Posterior cingulate gyrus (tissue), 11 donors: ENCODE results near the gene ZNF316.

Experiments used
- DNase-seq, 10 donors: peaks; one replicate each; pipeline versions ENCODE4 v3.0.0 to v3.0.0-alpha.2; 2020 to 2021; ENCODE audit warnings: mixed read lengths in 3 of 10
- intact Hi-C: fragments of 100-400 bp; cut with DNase I; formaldehyde crosslinking; loops from one replicate; pipeline ENCODE4 v1.15.1; 2023

Gene ZNF316

GRCh38 chr7:6636741-6637543, at the start of gene ZNF316:
Gene ZNF316 (plus strand): TSS chr7:6637318. CDS start chr7:6642410, 5,092 bp downstream.
- DNase-seq = peak; percentile 43 to 95 (median 67)
- intact Hi-C loops = loop anchor here (5.0 kb wide), 1 partner anchor 70 kb away; the partner anchor contains the start of gene ZNF12

- DNase-seq = peak in 1 of 10 donors; percentile 55
- intact Hi-C loops = no loop called here
These were observed 48.6 kb upstream of the ZNF316 start for GRCh38 chr7:6588566-6588965.

DNA sequence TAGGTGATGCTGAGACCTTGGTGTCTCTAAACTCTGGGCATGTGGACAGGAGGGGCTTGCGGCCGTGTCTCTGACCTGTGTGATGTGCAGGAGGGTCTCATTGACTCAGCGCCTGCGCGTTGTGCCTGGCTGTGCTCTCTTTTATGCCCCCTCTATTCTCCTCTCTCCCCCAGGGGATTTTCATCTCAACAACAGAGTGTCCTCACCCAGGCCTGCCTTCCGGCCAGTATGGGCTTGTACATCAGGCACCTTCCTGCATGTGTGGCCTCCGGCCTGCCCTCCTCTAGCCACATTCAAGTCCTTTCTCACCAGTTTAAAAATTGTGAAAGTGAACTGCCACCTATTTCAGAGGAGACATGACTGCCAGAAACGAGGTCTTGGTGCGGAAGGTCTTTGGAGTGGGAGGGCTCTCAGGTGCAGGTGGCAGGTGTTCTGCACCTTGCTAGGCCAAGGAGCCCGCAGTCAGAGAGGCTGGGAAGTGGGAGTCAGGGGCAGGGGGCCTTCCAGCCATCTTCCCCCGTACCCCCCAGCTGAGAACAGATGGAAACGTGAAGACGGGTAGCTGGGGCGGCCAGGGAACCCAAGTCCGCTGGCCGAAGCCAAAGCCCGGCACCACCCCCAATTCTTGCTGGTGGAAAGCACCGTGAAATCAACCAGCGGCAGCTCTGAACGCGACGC, 47.8 kb upstream of the ZNF316 start:
- DNase-seq = peak in 2 of 10 donors; percentile 20 to 62
- intact Hi-C loops = no loop called here

GRCh38 chr7:6589829-6590644, 47.1 kb upstream of the ZNF316 start, which contains the start of gene INTS15:
Gene INTS15 (plus strand): TSS chr7:6590021. CDS start chr7:6590284, 263 bp downstream.
- DNase-seq = peak; percentile 52 to 96 (median 61)
- intact Hi-C loops = loop anchor here (10.0 kb wide), 1 partner anchor 735 kb away; no protein-coding TSS in a partner anchor

DNA sequence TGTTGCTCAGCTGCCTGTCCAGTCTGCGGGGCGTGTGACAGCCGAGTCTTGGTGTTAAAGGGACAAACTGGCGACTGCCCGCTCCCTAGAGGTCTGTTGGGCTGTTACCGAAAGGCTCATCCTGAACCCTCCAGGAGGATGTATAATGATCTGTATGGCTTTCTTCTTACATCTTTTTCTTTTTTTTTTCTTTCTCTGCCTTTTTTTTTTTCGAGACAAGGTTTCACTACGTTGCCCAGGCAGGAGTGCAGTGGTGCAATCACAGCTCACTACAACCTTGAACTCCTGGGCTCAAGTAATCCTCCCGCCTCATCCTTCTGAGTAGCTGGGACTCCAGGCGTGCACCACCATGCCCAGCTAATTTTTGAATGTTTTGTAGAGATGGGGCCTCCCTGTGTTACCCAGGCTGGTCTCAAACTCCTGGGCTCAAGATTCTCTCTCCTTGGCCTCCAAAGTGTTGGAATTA, 46.4 kb upstream of the ZNF316 start:
- DNase-seq = peak in 1 of 10 donors; percentile 28
- intact Hi-C loops = loop anchor here (10.0 kb wide), 1 partner anchor 736 kb away; no protein-coding TSS in a partner anchor

DNA sequence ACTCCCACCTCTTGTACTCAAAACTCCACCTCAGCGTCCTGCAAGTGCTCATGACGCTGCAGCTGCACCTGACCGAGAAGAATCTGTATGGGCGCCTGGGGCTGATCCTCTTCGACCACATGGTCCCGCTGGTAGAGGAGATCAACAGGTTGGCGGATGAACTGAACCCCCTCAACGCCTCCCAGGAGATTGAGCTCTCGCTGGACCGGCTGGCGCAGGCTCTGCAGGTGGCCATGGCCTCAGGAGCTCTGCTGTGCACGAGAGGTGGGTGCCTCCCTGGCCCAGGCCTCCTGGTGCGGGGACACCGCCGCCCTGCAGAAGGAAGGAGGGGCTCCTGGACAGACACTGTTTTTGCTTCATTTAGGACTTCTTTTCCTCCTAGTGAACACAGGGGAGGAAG, 37.0 kb upstream of the ZNF316 start:
- intact Hi-C loops = no loop called here

DNA sequence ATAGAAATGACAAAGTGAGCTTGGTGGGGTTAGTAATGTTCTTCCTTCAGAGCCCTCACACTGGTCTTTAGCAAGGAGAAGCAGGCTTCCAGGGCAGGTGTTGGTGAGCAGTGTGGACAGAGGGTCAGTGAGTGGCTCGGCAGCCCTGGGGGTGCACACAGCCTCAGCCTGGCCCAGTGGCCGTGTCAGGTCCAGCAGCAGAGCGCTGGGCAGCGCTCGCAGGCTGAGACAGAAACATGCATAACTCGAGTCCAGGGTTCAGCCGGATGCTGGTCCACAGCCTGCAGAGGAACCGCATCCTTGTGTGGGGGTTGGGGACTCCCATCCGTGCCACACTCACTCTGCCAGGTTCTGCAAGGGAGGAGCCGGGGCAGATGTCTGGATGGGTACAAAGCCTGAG, 32.7 kb upstream of the ZNF316 start:
- intact Hi-C loops = no loop called here
- peak in 1 of 10 donors; percentile 86 for DNase-seq

More for the DNA sequence above, 37.0 kb upstream of the ZNF316 start:
- DNase-seq = no peak

DNA sequence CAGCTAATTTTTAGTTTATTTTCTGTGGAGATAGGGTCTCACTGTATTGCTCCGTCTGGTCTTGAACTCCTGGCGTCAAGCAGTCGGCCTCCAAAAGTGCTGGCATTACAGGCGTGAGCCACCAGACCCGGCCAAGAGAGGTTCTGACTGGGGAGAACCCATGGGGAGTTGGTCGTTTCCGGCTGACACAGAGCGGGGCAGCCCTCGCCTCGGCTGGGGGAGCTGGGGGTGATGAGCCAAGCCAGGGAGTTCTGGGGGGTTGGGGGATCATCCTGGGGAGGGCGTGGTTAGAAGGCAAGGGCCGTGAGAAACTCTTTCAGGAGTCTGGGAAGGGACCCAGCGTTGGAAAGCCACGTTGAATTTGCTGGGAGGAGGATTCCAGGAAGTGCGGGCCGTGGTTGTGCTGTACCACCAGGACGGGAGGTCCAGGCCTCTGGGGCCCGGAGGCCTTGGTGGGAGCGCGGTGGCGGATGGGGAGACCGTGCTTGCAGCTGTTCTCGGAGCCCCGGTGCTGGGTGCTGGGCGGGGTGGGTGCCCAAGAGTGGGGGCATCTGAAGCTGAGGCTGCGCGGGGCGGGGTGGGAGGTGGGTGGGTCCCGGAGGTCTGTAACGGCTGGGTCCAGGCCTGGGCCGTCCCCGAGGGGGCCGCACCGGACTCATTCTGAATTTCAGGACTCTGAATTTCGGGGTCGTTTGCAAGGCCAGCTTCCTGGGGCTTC, 30.1 kb upstream of the ZNF316 start:
- no peak for DNase-seq
- intact Hi-C loops = no loop called here

DNA sequence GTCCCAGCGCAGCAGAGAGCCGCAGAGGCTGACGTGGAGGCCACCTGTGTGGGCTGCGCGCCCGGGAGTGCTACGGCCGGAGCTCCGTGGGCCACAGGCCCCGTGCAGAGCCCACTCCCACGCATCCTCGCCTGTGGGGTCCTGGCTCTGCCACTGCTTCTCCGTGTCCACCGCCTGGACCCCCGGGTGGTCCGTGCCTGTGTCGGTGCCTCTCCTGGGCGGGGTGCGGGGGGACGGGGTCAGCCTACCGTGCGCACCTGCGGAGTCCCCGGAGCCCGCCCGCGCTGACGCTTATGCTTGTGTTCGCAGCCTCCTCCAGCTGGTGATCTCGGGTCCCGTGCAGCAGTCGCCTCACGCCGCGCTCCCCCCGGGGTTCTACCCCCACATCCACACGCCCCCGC, 29.5 kb upstream of the ZNF316 start:
- intact Hi-C loops = no loop called here
- DNase-seq = no peak

GRCh38 chr7:6608081-6608480, 29.0 kb upstream of the ZNF316 start:
- DNase-seq = no peak
- intact Hi-C loops = no loop called here

DNA sequence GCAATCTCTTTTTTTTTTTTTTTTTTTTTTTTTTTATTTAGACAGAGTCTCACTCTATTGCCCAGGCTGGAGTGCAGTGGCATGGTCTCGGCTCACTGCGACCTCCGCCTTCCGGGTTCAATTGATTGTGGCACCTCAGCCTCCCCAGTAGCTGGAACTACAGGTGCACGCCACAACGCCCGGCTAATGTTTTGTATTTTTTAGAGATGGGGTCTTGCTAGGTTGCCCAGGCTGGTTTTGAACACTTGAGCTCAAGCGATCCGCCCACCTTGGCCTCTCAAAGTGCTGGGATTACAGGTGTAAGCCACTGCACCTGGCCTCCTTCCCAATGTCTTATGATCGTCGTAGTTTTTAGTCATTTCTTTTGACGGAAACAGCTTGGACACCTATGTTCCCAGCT, 28.3 kb upstream of the ZNF316 start:
- no peak for DNase-seq
- intact Hi-C loops = no loop called here

GRCh38 chr7:6612819-6613218, 24.3 kb upstream of the ZNF316 start:
- intact Hi-C loops = no loop called here
- no peak for DNase-seq

DNA sequence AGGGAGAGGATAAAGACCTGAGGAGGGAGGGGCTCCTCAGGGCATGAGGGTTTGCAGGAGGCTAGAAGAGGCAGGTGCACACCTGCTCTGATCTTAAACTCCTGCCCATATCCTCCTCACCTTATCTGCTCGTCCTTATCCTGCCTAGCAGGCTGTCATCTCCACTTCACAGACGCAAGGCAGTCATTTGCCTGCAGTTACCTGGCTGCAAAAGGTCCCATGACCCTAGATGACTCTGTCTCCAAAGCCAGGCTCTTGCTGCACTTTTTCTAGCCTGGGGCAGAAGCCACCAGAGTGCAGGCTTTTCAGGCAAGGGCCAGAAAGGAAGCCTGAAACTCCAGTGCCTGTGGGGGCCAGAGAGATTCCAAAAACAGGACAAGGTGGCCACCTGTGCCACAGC, 23.4 kb upstream of the ZNF316 start:
- intact Hi-C loops = no loop called here
- no peak for DNase-seq

GRCh38 chr7:6614953-6615722, 22.0 kb upstream of the ZNF316 start, which contains the start of gene ZNF853:
Gene ZNF853 (plus strand): TSS chr7:6615610. CDS start chr7:6616175, 565 bp downstream.
- peak in 4 of 10 donors; percentile 23 to 89 (median 36) for DNase-seq
- intact Hi-C loops = no loop called here

DNA sequence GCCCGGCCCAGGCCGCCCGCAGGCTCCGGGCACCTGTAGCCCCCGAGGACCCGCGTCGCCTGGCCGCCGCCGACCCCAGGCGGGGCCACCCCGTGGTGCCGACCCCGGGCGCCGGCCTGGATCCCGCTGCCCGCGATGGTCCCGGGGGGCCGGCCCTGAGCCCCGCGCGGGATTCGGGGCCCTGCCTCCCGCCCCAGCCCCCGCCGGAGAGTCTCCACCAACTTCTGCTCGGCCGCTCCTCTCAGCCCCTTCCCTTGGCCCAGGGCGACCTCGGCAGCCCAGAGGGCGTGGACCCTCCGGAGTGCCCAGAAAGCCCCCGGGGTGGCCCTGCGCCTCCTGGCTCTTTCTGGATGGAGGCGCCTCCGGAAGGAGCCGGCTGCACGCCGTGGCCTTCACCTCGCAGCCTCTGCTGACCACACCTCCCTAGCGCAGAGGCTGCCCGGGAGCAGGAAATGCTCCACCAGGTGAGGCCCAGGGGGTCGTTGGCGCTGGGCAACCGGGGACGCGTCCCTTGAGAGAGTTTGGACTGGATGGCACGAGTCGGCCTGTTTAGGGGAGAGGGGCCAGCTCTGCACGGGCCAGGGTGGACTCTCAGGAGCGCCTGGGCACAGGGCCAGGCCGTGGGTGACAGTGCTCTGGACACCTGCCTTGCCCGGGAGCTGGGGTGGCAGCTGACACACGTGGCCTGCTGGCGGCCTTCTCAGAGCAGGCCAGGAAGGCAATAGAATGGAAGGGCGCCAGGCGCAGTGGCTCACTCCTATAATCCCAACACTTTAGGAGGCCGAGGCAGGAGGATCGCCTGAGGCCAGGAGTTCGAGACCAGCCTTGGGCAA, 21.2 kb upstream of the ZNF316 start:
- peak in 1 of 10 donors; percentile 86 for DNase-seq
- intact Hi-C loops = no loop called here

- intact Hi-C loops = no loop called here
- DNase-seq = no peak
These were observed 20.1 kb upstream of the ZNF316 start for GRCh38 chr7:6616854-6617643.

GRCh38 chr7:6618621-6619020, 18.5 kb upstream of the ZNF316 start:
- DNase-seq = no peak
- intact Hi-C loops = no loop called here
